Mucosa of gallbladder (tissue), 1 donor: ENCODE measurements around the gene RIMKLA. TPM values are rescaled to one million over a fixed set of nuclear protein-coding genes. Genes with fewer than 3 reads are reported as not detected.

ENCODE experiments used
- DNase-seq: peaks from one replicate; pipeline ENCODE4 v3.0.0-alpha.2; 2020; ENCODE audit warnings: low spot score
- total RNA-seq: library from RNA; stranded (reverse); gene quantifications from one replicate; pipeline ENCODE4 v1.2.1, GENCODE V29; 2021
- donor health status: DM: no; HTN: no; CAD: no.

RIMKLA gene, protein sequence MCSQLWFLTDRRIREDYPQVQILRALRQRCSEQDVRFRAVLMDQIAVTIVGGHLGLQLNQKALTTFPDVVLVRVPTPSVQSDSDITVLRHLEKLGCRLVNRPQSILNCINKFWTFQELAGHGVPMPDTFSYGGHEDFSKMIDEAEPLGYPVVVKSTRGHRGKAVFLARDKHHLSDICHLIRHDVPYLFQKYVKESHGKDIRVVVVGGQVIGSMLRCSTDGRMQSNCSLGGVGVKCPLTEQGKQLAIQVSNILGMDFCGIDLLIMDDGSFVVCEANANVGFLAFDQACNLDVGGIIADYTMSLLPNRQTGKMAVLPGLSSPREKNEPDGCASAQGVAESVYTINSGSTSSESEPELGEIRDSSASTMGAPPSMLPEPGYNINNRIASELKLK
- 4.4 TPM for total RNA-seq

- DNase-seq, result peak; percentile 30
Observed at GRCh38 chr1:42380586-42381279, at the start of gene RIMKLA. Gene RIMKLA (plus strand): TSS chr1:42380792. CDS start chr1:42380935, 143 bp downstream.

DNA sequence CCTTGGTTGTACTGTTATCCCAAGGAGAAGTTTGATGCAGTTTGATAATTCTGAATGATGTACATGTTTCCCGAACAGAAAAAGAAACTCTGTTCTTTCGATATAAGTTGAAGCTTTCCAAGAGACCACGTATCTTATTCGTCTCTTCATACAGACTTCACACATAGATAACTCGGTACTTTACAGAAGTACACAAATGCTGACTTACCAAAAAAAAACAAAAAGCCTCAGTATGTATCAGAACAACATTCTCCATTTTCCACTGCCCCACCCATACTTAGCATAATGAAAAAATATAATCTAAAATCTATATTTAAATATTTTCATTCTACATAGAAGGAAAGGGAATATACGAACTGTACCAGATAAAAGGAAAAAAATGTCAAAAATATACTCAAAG lies 47.7 kb upstream of the RIMKLA start:
- DNase-seq, result no peak

- no peak for DNase-seq
Observed at GRCh38 chr1:42333662-42334239, 46.8 kb upstream of the RIMKLA start.

- DNase-seq, result peak; percentile 33
Observed at GRCh38 chr1:42334240-42335049, 46.1 kb upstream of the RIMKLA start.

DNA sequence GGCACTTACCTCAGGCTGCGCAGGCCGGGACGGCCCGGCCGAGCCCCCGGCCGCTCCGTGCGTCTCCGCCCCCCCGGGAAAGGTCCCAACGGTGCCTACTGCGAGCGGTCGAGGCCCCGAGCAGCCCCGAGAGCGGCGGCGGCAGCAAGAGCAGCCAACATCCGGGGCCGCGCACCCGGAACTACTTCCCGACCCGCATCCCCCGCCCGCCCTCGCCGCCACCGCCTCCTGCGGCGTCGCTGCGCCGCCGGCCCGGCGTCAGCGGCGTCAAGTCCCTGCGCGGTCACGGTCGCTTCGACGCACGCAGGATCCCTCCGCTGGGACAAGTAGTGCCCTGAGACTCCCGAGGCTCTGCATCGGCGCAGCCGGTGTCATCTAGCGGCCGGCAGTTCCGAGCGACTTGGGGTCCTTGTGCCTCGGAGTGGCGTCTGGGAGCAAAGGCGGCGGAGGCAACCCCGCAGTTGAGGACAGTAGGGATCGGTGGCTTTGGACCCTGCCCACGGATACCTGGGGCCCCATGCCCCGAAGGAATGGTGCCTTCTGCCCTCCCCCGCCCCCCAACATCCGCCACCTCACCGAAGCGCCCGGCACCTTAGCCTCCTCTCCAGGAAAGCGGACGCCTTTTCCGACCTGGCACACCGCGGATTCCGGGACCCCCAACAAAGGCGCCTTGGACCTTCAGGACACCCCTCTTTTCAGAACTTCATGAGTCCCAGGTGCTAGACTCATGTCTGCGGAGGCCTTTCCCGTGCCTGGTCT lies 45.4 kb upstream of the RIMKLA start, which contains the start of gene FOXJ3:
Gene FOXJ3, minus strand, starts transcription at position 186 of the 759 bp plus-strand sequence. CDS start 24,142 bp downstream, outside the sequence.
- peak; percentile 94 for DNase-seq

DNA sequence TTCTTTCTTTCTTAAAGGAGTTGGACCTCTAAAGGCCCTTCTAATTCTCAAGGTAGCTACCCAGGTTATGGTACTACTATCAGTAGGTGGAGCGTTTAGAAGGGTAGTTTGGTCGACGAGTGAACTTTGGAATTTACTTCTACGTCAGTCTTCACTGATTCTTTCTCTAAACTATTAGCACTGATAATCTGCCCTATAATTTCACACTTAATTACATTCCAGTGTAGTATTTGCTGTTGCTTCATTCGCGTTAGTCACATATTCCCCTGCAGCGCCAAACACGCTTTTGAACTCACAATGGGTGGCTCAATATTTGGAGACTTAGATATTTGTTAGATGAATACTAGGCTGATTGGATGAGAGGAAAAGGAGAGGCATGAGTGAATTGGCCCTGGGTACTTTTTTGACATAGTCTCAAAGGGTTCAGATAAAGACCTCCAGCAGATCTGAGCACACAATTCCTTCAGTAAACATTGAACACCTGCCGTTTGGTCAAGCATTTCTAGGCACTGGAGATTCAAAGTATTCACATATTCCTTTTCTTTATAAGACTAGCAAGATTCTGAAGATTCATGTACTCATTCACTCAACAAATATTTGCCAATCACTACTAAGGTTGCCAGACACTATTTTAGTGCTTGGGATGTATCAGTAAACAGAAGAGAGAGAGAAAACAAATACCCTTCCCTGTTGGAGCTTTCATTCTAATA lies 44.6 kb upstream of the RIMKLA start:
- DNase-seq, result peak; percentile 34

GRCh38 chr1:42336978-42337377 lies 43.6 kb upstream of the RIMKLA start:
- no peak for DNase-seq

- peak; percentile 44 for DNase-seq
Observed at GRCh38 chr1:42340093-42340492, 40.5 kb upstream of the RIMKLA start.

DNA sequence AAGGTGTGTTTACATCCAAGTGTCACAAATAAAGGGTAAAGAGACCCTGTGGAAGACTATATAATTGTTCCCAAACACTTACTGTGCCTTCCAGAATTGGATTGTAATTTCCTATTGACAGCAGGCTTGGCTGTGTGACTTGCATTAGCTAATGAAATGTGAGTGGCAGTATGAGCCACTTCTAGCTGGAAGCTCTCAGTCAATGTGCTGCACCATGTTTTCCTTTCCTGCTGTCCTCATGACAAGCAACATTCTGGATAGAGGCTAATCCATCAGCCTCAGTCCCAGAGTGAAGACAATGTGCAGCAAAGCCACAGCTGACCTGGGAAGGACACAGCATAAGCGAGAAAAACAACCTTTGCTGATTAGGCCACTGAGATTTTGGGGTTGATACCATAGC lies 39.7 kb upstream of the RIMKLA start:
- no peak for DNase-seq

GRCh38 chr1:42343049-42343448 lies 37.5 kb upstream of the RIMKLA start:
- no peak for DNase-seq

- DNase-seq, result no peak
Observed at GRCh38 chr1:42348498-42348897, 32.1 kb upstream of the RIMKLA start.

DNA sequence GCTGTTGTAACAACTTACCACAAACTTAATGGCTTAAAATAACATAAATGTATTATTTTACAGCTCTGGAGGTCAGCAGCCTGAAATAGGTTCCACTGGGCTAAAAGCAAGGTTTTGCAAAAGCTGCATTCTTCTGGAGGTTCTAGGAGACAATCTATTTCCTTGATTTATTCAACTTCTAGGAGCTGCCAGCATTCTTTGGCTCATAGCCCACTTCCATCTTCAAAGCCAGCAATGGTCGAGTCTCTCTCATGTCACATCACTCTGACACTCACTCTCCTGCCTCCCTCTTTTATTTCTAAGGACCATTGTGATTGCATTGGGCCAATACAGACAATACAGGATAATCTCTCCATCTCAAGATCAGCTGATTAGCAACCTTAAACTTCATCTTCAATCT lies 30.5 kb upstream of the RIMKLA start:
- DNase-seq, result no peak

GRCh38 chr1:42358791-42359190 lies 21.8 kb upstream of the RIMKLA start:
- DNase-seq, result no peak

DNA sequence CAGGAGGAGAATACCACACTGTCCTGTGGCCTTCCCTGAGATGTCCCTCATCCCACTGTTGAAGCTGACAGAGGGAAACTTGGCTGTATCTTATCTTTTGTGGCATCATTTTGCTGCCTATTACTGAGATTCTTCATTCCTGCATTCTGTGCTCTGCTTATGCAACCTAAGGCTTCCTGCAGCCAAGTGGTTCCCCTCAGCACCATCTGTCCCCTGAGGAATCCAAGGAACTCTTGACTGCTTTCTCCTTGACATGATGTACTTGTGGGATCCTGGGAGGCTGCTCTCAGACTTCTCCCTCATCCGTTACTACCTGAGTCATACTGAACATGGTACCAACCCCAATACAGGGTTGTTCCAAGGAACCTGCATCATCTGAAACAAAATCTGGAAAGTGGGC lies 21.1 kb upstream of the RIMKLA start:
- no peak for DNase-seq

DNA sequence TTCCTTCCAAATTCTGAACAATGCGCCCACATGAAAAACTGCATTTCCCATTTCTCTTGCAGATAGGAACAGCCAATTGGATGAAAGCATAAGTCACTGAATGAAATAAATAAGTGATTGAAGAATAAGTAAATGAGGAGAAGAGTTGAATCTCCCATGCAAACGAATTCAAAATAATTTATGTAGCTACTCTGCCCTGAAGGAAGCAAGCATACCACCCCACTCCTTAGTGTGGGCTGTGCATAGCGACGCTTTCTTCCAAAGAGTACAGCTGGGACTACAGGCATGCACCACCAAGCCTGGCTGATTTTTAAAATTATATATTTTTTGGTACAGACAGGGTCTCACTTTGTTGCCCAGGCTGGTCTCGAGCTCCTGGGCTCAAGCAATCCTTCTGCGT lies 16.5 kb upstream of the RIMKLA start:
- DNase-seq, result no peak

- DNase-seq, result no peak
Observed at GRCh38 chr1:42364542-42364941, 16.1 kb upstream of the RIMKLA start.

DNA sequence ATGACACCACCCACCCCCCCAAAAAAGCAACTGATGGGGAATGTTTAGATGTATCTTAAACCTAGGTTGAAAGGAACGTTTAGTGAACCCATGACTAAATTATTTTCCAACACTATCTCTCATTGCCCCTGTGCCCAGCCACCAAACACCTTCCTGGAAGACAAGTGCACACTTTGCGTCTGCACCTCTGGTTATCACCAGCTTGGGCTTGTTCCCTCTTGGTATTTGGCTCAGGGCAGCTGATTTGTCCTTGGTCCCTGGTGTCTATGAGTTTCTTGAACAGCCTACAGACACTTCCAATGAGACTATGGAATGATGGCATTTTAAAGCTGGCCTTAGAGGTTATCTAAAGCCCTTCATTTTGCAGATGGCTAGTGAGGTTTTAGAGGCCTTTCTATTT lies 15.5 kb upstream of the RIMKLA start:
- no peak for DNase-seq

DNA sequence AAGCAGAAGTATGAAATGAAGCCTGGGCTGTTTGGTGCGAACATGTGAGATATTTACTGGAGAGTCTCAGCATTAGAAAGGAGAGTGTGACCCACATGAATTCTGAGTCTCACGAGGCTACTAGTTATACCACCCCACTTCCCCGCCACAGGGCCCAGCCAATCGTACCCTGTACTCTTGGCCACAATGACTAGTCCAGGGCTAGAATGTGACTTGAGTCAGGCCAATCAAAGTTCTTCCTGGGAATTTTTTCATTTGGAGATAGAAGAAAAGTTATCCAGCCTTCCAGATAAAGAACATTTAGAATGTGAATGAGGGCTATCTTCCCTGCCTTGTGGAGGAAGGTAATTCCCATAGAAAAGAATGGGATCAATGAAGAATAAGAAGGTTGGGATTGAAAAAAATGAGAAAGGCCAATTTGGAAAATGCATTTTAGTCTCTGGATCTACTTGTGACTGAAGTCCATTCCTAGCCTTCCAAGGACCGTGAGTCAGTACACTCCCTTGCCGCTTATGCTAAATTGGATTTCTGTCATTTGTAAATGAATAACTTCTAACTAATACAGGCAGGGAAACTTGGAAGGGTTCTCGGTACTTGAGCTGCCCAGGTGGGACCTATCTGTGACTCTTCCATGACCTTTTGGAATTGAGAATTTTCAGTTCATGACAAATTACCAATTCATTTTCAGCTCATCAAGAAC lies 12.3 kb upstream of the RIMKLA start:
- peak; percentile 13 for DNase-seq

DNA sequence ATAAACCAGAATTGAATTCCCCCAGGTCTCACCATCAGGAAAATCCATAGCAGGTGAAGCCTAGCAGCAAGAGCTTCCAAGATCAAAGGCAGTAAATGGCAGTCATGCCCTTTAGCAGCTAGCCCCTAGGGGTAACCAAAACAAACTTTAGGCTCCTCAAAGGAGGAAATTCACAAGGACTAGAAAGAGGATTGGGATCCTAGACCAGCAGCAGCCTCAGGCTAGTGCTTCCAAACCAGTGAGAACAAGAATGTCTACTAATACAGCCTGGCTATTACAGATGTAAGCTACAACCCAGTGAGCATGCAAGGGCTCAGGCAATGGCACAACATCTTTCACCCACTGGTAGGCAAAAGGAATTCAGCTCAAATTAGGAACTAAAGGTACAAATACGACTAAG lies 11.1 kb upstream of the RIMKLA start:
- no peak for DNase-seq
